Lung (tissue), 12 donors: ENCODE results near the gene STK32B. TPM values are rescaled to one million over a fixed set of nuclear protein-coding genes. Genes with fewer than 3 reads are reported as not detected.

Experiments
- ATAC-seq: fragments of 200-7000 bp; cut with Tn5 transposase; one replicate; pipeline ENCODE4 v1.9.1; 2020; ENCODE audit warnings: moderate number of reproducible peaks; ENCODE audit not compliant: insufficient read depth, low FRiP score
- DNase-seq, 3 donors: peaks; one replicate each; pipeline ENCODE4 v3.0.0-alpha.2; 2013 to 2017
- H3K27ac ChIP-seq, 2 donors: one replicate each; pipeline ENCODE4 v1.5.1; 2013; ENCODE audit warnings: mild to moderate bottlenecking in 2 of 2, moderate library complexity in 2 of 2, control low read depth in 1 of 2, inconsistent platforms in 1 of 2, low read depth in 1 of 2, low read length in 1 of 2
- H3K27me3 ChIP-seq, 3 donors: one replicate each; pipeline ENCODE4 v1.5.1; 2013; ENCODE audit warnings: low read length in 2 of 3; ENCODE audit not compliant: control insufficient read depth in 3 of 3, insufficient read depth in 3 of 3
- H3K36me3 ChIP-seq, 4 donors: one replicate each; pipeline ENCODE4 v1.5.1; 2013; ENCODE audit warnings: low read length in 4 of 4, mild to moderate bottlenecking in 1 of 4, moderate library complexity in 1 of 4; ENCODE audit not compliant: control insufficient read depth in 4 of 4, insufficient read depth in 4 of 4
- H3K4me1 ChIP-seq, 5 donors: one replicate each; pipeline ENCODE4 v1.5.1; 2013; ENCODE audit warnings: low read length in 5 of 5, mild to moderate bottlenecking in 2 of 5, moderate library complexity in 1 of 5; ENCODE audit not compliant: control insufficient read depth in 5 of 5, insufficient read depth in 5 of 5
- H3K4me3 ChIP-seq: one replicate; pipeline ENCODE4 v1.5.1; 2013; ENCODE audit warnings: mild to moderate bottlenecking, control low read depth, moderate library complexity
- H3K9ac ChIP-seq, 2 donors: one replicate each; pipeline ENCODE4 v1.5.1; 2013; ENCODE audit warnings: low read length in 2 of 2, control low read depth in 1 of 2; ENCODE audit not compliant: insufficient read depth in 1 of 2
- H3K9me3 ChIP-seq, 4 donors: one replicate each; pipeline ENCODE4 v1.5.1; 2013; ENCODE audit warnings: low read length in 3 of 4, mild to moderate bottlenecking in 1 of 4, moderate library complexity in 1 of 4; ENCODE audit not compliant: control insufficient read depth in 4 of 4, insufficient read depth in 3 of 4
- CTCF ChIP-seq: IDR thresholded peaks from 2 replicates; pipeline ENCODE4 v1.5.1; 2012; ENCODE audit warnings: mild to moderate bottlenecking; ENCODE audit errors: control extremely low read depth, extremely low read depth
- WGBS, 2 donors: extraction: QIAGEN DNeasy Blood & Tissue Kit; methylation state at CpG; one replicate each; pipeline ENCODE4 v1.1.7; 2013; 5-methylcytosine and 5-hydroxymethylcytosine counted together
- polyA plus RNA-seq, 2 donors: library from polyadenylated mRNA; stranded (reverse); fragments of 200-250 nt; gene quantifications; one replicate each; pipeline ENCODE4 v1.2.1, GENCODE V29; 2013
- total RNA-seq, 2 donors: library from RNA; depleted of rRNA in 1 of 2; stranded (reverse); fragments of >200 nt in 1 of 2; gene quantifications; one replicate each; pipeline ENCODE4 v1.2.1, GENCODE V29; 2014 to 2021
- donor health status: control.
- donor health status: control.
- donor health status: Bipolar disorder and iron deficiency.
- donor health status: healthy.
- donor health status: DM: yes; HTN: yes; CAD: no.

STK32B gene
- total and polyA plus RNA-seq, 4 donors, result 0.29 to 2.2 (median 1.4) TPM

GRCh38 chr4:5409972-5410618 is 358.8 kb downstream of the STK32B start:
- no peak for TF ChIP-seq CTCF
- DNase-seq, result no peak

GRCh38 chr4:5412296-5412695 is 361.0 kb downstream of the STK32B start:
- DNase-seq (no peak), ATAC-seq (no peak)
- WGBS, 2 donors, result 73 to 78% methylated on average over 4 of the region's 4 CpGs
- H3K27me3 ChIP-seq, result no peaks in the 10 kb centered on the region
- no peak overlapping the region for H3K4me3 ChIP-seq
- no peak overlapping the region for H3K9ac ChIP-seq
- TF ChIP-seq CTCF, result no peak
- no peaks in the 10 kb centered on the region for H3K4me1 ChIP-seq
- no peak overlapping the region for H3K27ac ChIP-seq
- peaks cover 0 to 10% (median 3%) of the 10 kb centered on the region in 4 donors for H3K9me3 ChIP-seq
- no peaks in the 10 kb centered on the region for H3K36me3 ChIP-seq

More at GRCh38 chr4:5409972-5410618, 358.8 kb downstream of the STK32B start:
- H3K36me3 ChIP-seq, result no peaks in the 10 kb centered on the region
- H3K4me3 ChIP-seq, result no peak overlapping the region
- H3K27ac ChIP-seq, result no peak overlapping the region
- WGBS, 2 donors, result 63 to 73% methylated on average over 6 of the region's 6 CpGs
- H3K9ac ChIP-seq, result no peak overlapping the region
- no peak for ATAC-seq
- H3K4me1 ChIP-seq, result no peaks in the 10 kb centered on the region
- no peaks in the 10 kb centered on the region for H3K27me3 ChIP-seq
- peaks cover 0 to 13% (median 2%) of the 10 kb centered on the region in 4 donors for H3K9me3 ChIP-seq

GRCh38 chr4:5412751-5413150 is 361.5 kb downstream of the STK32B start:
- 79 to 88% methylated on average over 1 of the region's 1 CpG for WGBS, 2 donors
- no peak overlapping the region for H3K4me3 ChIP-seq
- H3K4me1 ChIP-seq, result no peaks in the 10 kb centered on the region
- DNase-seq (no peak), ATAC-seq (no peak)
- no peak overlapping the region for H3K9ac ChIP-seq
- H3K36me3 ChIP-seq, result no peaks in the 10 kb centered on the region
- TF ChIP-seq CTCF, result no peak
- no peaks in the 10 kb centered on the region for H3K27me3 ChIP-seq
- H3K27ac ChIP-seq, result no peak overlapping the region
- H3K9me3 ChIP-seq, result peaks cover 0 to 11% (median 1%) of the 10 kb centered on the region in 4 donors

- WGBS, 2 donors, result 75 to 77% methylated on average over 7 of the region's 7 CpGs
- H3K4me1 ChIP-seq, result no peaks in the 10 kb centered on the region
- no peak for TF ChIP-seq CTCF
- no peak overlapping the region for H3K9ac ChIP-seq
- H3K4me3 ChIP-seq, result no peak overlapping the region
- H3K9me3 ChIP-seq, result peaks cover 0 to 10% (median 3%) of the 10 kb centered on the region in 4 donors
- H3K36me3 ChIP-seq, result no peaks in the 10 kb centered on the region
- no peak for DNase-seq
- no peaks in the 10 kb centered on the region for H3K27me3 ChIP-seq
- ATAC-seq, result no peak
- H3K27ac ChIP-seq, result no peak overlapping the region
Measured at GRCh38 chr4:5416637-5417036, 365.4 kb downstream of the STK32B start.
